ENCODE results near the gene THSD7A. TPM values are rescaled to one million over a fixed set of nuclear protein-coding genes. Genes with fewer than 3 reads are reported as not detected.

THSD7A gene
- total and polyA plus RNA-seq, 2 of the 4 experiments (the other 2 are of a cell fraction), result 0.02 to 0.18 TPM

DNA sequence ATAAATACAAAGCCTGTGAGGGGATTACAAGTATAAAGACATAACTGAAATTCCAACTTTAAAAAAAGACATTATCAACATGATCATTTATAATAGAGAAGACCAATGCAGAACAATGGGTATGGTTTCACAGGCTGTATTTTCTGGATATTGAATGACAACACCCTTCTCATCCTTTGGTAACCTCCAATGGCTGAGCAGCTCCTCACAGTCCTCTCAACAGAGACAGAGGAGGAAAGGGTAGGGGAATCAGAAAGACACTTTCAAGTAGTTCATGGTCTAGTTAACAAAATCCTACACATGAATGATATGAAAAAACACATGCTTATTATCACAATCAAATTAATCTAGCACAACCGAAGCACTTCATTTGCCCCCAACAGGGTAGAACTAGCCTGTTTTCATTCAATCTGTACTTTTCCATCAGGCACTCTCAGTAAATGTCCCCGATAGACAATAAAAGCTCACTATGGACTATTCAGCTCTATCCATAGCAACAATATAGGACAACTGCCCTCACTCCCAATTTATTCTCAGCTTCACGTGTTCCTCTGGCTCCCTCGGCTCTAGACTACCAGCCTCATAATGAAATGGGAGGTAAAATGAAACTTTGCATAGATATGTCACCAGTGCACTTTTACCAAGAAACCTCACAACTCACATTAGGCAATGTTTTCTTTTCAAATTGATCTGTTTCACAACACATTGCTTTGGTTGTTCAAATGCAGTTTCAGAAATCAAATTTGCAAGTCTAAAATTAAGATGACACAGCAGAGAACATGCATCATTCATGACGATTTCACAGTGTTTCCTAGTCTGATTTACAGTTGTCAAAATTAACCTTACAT lies 211.4 kb downstream of the THSD7A start:
- WGBS, 2 experiments (ENCODE audit: extremely low coverage in 2 of 2, insufficient read length in 1 of 2), result 88% methylated on average over 1 of the region's 5 CpGs; no CpG with 5 or more reads in 1 of the 2 experiments
- dilution Hi-C loops (cut with HindIII; ENCODE audit: low sequenced_read_pairs, unreplicated experiment) (no loop called here), intact Hi-C loops (cut with micrococcal nuclease) (no loop called here), in situ Hi-C loops (cut with MboI; ENCODE audit: low sequenced_read_pairs) (no loop called here)
- H3K9me1 ChIP-seq (ENCODE audit: insufficient read depth, low read length), result no peaks in the 10 kb centered on the region
- CTCF ChIA-PET, result no interaction called here
- no peaks in the 10 kb centered on the region for H3K9me3 ChIP-seq (ENCODE audit: control insufficient read depth, insufficient read depth, low read length)
- H3K4me1 ChIP-seq (ENCODE audit: control insufficient read depth, insufficient read depth, low read length), result no peaks in the 10 kb centered on the region
- H3K36me3 ChIP-seq (ENCODE audit: control insufficient read depth, insufficient read depth, low read length), result no peaks in the 10 kb centered on the region
- no peak overlapping the region for H3K9ac ChIP-seq (ENCODE audit: low read depth, low read length)
- no peak overlapping the region for H4K8ac ChIP-seq (ENCODE audit: low read depth in 2 of 2, low read length in 2 of 2)
- no peak overlapping the region for H4K91ac ChIP-seq (ENCODE audit: insufficient read depth, low read depth, low read length)
- H3K14ac ChIP-seq (replicated peaks; ENCODE audit: low read depth, low read length), result no peak overlapping the region
- BruUV-seq (replicated peaks), result no TSS peak
- H2AFZ ChIP-seq (replicated peaks; ENCODE audit: low read length, poor library complexity), result no peak overlapping the region
- no peaks in the 10 kb centered on the region for H3K79me1 ChIP-seq (ENCODE audit: low read depth in 1 of 2, low read length in 2 of 2)
- no peak overlapping the region for H3K27ac ChIP-seq (ENCODE audit: insufficient read depth, low read length)
- no peaks in the 10 kb centered on the region for H3K27me3 ChIP-seq (ENCODE audit: control insufficient read depth, insufficient read depth, low read length)
- no peak overlapping the region for H2AK5ac ChIP-seq (ENCODE audit: low read depth, low read length)
- H2BK15ac ChIP-seq (ENCODE audit: low read depth, low read length), result no peak overlapping the region
- no peak overlapping the region for H3K23ac ChIP-seq (ENCODE audit: low read depth, low read length)
- no peak overlapping the region for H3K4ac ChIP-seq (ENCODE audit: low read depth, low read length)
- no peak overlapping the region for H2BK5ac ChIP-seq (ENCODE audit: low read depth, low read length, poor library complexity, severe bottlenecking)
- H3K18ac ChIP-seq (ENCODE audit: low read depth, low read length), result no peak overlapping the region
- POLR2A ChIA-PET (ENCODE audit: unreplicated experiment), result no interaction called here
- TF ChIP-seq NFE2L2 (IDR thresholded peaks at IDR 0.05; ENCODE audit: low read depth, low read length), result no peak
- no peak for TF ChIP-seq MXI1 (IDR thresholded peaks at IDR 0.05; ENCODE audit: borderline replicate concordance, low read depth, low read length)
- TF ChIP-seq RAD21 (IDR thresholded peaks at IDR 0.05; ENCODE audit: low read length), result no peak
- no peak overlapping the region for H4K5ac ChIP-seq (ENCODE audit: low read depth, low read length)
- no peak overlapping the region for H2AK9ac ChIP-seq (replicated peaks; ENCODE audit: low read depth, low read length, poor library complexity)
- H3K56ac ChIP-seq (ENCODE audit: extremely low read depth, insufficient read depth, low read length), result no peak overlapping the region
- H3K4me3 ChIP-seq (ENCODE audit: insufficient read depth, low read depth, low read length), result no peak overlapping the region
- H2BK20ac ChIP-seq (ENCODE audit: low read depth, low read length), result no peak overlapping the region
- no peak overlapping the region for H3K4me2 ChIP-seq (ENCODE audit: low read depth, low read length)
- no peak for DNase-seq
- ATAC-seq (ENCODE audit: low read depth), result no peak
- no peaks in the 10 kb centered on the region for H4K20me1 ChIP-seq (ENCODE audit: insufficient read depth, low read length)
- H2BK120ac ChIP-seq (ENCODE audit: low read depth, low read length), result no peak overlapping the region

All from IMR-90 (cell line).